NCI-H146 treated with DMSO at 0.1 percent for 48 hours (cell line): Measurements from ENCODE around the gene SULT1A2.
"Not testable (repeated sequence)": the region's sequence is repeated elsewhere in the genome, so short reads cannot be mapped to it uniquely, and the experiment has no call there.

Source experiments
- DNase-seq: peaks from one replicate; lab custom pipeline; 2025; ENCODE audit not compliant: unreplicated experiment; lab: John Stamatoyannopoulos, UW

The SULT1A2 gene

GRCh38 chr16:28609631-28610594 is 13.1 kb upstream of the SULT1A2 start, which contains the start of gene SULT1A1:
Gene SULT1A1 (minus strand): TSS chr16:28610044. CDS start chr16:28608855, 1,189 bp downstream.
- no peak for DNase-seq

DNA sequence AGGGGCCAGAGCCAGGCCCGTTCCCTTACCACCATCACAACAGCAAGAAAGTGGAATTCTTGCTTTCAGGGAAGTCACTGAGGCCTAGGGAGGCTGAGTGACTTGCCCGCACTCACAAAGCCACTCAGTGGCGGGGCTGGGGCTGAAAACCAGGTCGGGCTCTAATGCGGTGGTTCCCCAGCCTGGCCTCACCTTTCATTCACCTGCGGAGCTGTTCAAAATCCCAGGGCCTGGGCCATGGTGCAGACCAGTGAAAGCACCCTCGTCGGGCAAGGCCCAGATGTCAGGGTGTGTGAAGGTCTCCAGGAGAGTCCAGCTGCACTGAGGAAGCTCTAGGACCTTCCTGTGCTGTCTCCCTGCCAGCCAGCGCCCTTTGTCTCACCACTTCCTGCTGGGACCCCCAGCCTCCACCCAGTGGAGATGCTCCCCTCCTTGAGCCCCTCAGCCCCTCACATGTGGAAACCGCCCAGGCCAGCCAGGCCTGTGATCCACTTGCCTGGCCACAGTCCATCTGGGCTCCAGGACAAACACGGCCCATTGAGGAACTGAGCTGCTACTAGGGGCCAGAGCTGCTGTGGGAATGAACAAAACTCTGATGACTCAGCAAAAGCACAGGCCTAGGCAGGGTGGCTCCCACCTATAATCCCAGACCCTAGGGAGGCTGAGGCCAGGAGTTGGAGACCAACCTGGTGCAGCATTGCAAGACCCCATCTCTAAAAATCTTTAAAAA is 12.2 kb upstream of the SULT1A2 start:
- not testable (repeated sequence) for DNase-seq

DNA sequence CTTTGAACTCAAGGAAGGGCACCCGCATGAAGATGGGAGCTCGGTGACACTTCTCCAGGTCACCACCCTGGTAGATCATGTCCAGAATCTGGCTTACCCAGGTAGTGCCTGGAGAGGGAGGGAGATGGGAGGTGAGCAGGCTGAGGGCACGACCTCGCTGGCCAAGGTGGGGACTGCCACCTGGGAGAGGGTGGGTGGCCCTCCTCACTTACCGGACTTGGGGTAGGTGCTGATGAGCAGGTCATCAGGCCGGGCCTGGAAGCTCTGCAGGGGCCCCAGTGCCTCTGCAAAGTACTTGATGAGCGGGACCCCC is 11.6 kb upstream of the SULT1A2 start:
- DNase-seq = not testable (repeated sequence)

DNA sequence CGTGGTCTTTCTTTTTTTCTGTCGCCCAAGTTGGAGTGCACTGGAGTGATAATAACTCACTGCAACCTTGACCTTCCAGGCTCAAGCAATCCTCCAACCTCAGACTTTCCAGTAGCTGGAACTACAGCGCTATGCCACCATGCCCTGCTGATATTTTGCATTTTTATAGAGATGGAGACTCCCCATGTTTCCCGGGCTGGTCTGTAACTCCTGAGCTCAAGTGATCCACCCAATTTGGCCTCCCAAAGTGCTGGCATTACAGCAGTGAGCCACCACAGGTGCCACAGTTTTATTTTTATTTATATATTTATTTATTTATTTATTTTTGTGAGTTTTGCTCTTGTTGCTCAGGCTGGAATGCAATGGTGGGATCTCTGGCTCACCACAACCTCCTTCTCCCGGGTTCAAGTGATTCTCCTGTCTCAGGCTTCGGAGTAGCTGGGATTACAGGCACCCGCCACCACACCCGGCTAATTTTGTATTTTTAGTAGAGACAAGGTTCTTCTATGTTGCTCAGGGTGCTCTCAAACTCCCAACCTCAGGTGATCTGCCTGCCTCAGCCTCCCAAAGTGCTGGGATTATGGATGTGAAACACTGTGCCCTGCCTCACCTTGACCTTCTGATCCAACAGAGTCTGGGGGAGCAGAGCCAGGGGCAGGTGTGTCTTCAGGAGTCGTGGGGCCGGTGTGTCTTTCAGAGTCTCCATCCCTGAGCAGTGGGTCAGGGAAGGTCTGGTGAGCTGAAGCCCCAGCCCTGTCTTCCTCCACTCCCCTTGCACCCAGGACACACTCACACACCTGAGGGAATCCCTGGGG is 11.0 kb upstream of the SULT1A2 start:
- not testable (repeated sequence) for DNase-seq

GRCh38 chr16:28607116-28607623 is 10.3 kb upstream of the SULT1A2 start:
- DNase-seq = no peak

GRCh38 chr16:28606291-28607115 is 9.7 kb upstream of the SULT1A2 start:
- DNase-seq = no peak

- no peak for DNase-seq
Observed at GRCh38 chr16:28604186-28604565, 7.3 kb upstream of the SULT1A2 start.

DNA sequence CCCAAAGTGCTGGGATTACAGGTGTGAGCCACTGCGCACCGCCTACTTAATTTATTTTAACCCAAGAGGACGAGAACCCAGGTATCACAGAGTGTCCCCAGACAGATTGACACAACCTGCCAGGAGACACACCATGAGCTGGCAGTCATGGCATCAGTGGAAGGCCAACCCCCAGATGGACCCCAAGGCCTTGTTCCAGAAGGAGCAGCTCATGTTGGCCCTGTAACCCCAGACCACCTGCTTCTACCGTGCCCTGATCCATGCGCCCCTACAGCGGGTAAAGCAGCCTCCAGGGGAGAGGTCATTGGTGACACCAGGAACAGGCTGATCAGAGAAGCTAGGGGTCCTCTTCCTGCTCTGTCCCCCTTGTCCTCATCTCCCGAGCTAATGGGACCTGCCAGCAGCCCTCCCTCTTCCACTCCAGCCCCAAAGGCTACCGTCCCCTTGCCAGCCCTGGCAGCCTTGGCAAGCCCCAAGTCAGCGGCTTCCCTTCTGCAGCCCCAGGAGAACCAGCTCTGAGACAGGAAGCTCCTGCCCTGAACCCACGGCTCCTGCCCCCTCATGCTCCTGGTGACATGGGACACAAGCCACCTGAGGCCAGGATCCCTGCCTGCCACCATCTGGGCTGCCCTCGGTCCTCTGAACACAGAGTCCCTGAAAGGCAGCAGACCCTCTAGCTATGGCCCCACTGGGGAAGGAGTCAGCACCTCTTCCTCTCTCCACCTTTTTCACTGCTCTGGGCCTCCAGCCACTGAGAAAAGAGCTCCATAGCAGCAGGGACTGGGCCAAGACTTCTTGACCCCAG is 6.7 kb upstream of the SULT1A2 start:
- no peak for DNase-seq

GRCh38 chr16:28602529-28602928 is 5.7 kb upstream of the SULT1A2 start:
- no peak for DNase-seq

GRCh38 chr16:28602062-28602461 is 5.2 kb upstream of the SULT1A2 start:
- not testable (repeated sequence) for DNase-seq

- DNase-seq = peak; percentile 72
Observed at GRCh38 chr16:28601589-28601988, 4.7 kb upstream of the SULT1A2 start.

DNA sequence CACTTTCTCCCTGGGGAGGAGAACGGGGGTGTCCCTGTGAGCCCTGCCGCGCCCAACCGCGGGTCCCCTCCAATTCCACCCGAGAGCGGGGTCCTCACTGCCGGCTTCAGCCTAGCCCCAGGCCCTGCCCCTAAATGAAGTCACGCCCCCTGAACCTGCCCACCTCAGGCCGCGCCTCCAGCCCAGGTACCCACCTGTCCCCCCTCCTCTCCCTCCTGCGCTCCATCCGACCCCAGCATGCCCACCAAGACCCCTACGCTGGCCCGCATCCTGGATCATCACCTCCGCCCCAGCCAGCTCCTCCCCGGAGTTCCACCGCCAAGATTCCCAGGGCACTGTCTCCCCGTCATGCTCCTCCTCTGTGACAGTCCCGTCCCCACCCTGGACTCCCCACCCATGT is 4.1 kb upstream of the SULT1A2 start:
- DNase-seq = not testable (repeated sequence)

- DNase-seq = not testable (repeated sequence)
Observed at GRCh38 chr16:28599377-28600285, 2.8 kb upstream of the SULT1A2 start.

DNA sequence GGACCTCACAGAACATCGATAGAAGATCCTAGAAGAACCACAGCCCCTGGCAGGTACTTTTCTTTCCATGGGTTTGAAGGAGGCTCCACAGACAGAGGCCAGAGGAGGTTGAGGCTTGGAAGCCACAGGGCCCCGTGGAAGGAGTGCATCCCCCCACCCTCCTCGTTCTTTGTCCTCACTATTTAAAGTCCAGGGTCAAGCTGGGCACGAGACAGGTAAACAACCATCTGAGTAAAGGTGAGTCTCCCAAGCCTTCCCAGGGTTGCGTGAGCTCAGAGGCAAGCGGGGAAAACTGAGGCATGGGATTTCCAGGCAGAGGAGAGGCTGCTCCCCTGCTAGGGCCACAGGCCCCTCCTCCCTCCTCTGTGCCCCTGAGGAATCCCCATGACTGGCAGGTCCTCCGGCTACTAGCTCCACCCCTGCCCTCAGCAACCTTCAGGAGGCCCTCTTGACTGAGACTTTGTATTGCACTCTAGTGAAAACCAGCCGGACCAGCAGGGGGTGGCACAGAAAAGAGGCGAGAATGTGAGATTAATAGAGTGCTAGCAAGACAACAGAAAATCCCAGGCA is 927 bp upstream of the SULT1A2 start:
- peak; percentile 75 for DNase-seq

GRCh38 chr16:28596115-28596630 is 677 bp downstream of the SULT1A2 start:
- DNase-seq = no peak

DNA sequence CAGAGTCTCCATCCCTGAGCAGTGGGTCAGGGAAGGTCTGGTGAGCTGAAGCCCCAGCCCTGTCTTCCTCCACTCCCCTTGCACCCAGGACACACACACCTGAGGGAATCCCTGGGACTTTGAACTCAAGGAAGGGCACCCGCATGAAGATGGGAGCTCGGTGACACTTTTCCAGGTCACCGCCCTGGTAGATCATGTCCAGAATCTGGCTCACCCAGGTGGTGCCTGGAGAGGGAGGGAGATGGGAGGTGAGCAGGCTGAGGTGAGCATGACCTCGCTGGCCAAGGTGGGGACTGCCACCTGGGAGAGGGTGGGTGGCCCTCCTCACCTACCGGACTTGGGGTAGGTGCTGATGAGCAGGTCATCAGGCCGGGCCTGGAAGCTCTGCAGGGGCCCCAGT is 1.4 kb downstream of the SULT1A2 start:
- not testable (repeated sequence) for DNase-seq

DNA sequence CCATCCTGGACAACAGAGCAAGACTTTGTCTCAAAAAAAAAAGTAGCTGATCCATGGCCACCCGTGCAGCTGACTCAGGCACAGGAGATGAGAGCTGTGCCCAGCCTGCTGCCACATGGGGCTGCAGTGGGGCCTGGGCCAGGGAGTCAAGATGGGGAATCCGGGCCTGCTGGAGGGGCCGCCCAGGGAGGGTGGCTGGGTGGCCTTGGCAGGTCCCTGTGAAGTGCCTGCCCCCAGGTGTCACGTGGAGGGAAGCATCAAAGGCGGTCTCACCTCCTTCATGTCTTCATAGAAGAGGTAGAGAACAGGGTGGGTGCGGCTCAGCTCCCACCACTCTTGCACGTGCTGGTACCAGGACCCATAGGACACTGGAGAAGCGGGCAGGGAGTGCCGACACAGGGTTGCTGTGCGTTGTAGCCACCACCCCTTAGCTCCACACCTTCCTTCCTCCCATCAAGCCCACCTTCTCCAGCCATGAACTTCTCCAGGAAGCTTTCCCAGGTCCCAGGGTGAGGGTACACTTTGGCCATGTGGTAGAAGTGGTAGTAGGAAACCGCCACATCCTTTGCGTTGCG is 3.8 kb downstream of the SULT1A2 start:
- no peak for DNase-seq
